Vagina (tissue), 2 donors: ENCODE results near the gene GUCD1. TPM values are rescaled to one million over a fixed set of nuclear protein-coding genes. Genes with fewer than 3 reads are reported as not detected.

Experiments used
- DNase-seq, 2 donors: peaks; one replicate each; pipeline ENCODE4 v3.0.0-alpha.2; 2017; ENCODE audit errors: extremely low spot score in 2 of 2
- H3K27ac ChIP-seq: fragments of 200-600 bp; sonication (generic); one replicate; pipeline ENCODE4 v1.5.1; 2019
- H3K27me3 ChIP-seq: fragments of 200-600 bp; sonication (generic); one replicate; pipeline ENCODE4 v1.5.1; 2019
- H3K36me3 ChIP-seq, 2 donors: fragments of 200-600 bp; sonication (generic); one replicate each; pipeline ENCODE4 v1.5.1; 2017 to 2019
- H3K4me1 ChIP-seq: fragments of 200-600 bp; sonication (generic); one replicate; pipeline ENCODE4 v1.5.1; 2019
- H3K4me3 ChIP-seq, 2 donors: fragments of 200-600 bp; sonication (generic); 1 replicate in 1 of 2; 2 replicates in 1 of 2; pipeline ENCODE4 v1.5.1; 2016 to 2019
- H3K9me3 ChIP-seq: fragments of 200-600 bp; sonication (generic); one replicate; pipeline ENCODE4 v1.5.1; 2019
- CTCF ChIP-seq, 3 experiments: fragments of 450-650 bp in 2 of 3; fragments of 200-600 bp in 1 of 3; sonication (generic) in 1 of 3; IDR thresholded peaks; one replicate each; pipeline ENCODE4 v1.5.1; 2017 to 2019; ENCODE audit warnings: antibody characterized with exemption in 3 of 3, mild to moderate bottlenecking in 2 of 3, moderate library complexity in 2 of 3
- POLR2A ChIP-seq, 2 donors: fragments of 450-650 bp; IDR thresholded peaks; one replicate each; pipeline ENCODE4 v1.6.1; 2017; ENCODE audit warnings: antibody characterized with exemption in 2 of 2, mild to moderate bottlenecking in 2 of 2, moderate library complexity in 2 of 2
- POLR2AphosphoS5 ChIP-seq, 2 donors: sonication (generic); formaldehyde crosslinking; IDR thresholded peaks; one replicate each; pipeline ENCODE4 v1.9.0; 2017; ENCODE audit warnings: antibody characterized with exemption in 2 of 2, mild to moderate bottlenecking in 2 of 2, low read depth in 1 of 2; ENCODE audit not compliant: insufficient read depth in 1 of 2
- intact Hi-C: fragments of 100-400 bp; cut with DNase I; formaldehyde crosslinking; loops from one replicate; pipeline ENCODE4 v1.15.1; 2023
- total RNA-seq: library from RNA; depleted of rRNA; stranded (reverse); fragments of >200 nt; gene quantifications from one replicate; pipeline ENCODE4 v1.2.3, GENCODE V29; 2016

The GUCD1 gene
- total RNA-seq, 1 donor from 2014 or later, result 81.8 TPM

- Histone ChIP-seq H3K27ac (no peak overlapping the region), H3K4me3 (no peak overlapping the region), H3K36me3 (no peaks in the 10 kb centered on the region), H3K27me3 (peaks cover 10% of the 10 kb centered on the region), H3K4me1 (peaks cover 10% of the 10 kb centered on the region), H3K9me3 (no peaks in the 10 kb centered on the region)
- no peak for TF ChIP-seq CTCF (IDR thresholded peaks at IDR 0.05)
- TF ChIP-seq POLR2AphosphoS5 (IDR thresholded peaks at IDR 0.05; ENCODE audit: insufficient read depth in 1 of 2, low read depth in 1 of 2), result no peak
- TF ChIP-seq POLR2A (IDR thresholded peaks at IDR 0.05), result no peak
- no peak for DNase-seq
- intact Hi-C loops, result no loop called here
These were observed 58.7 kb downstream of the GUCD1 start for GRCh38 chr22:24496234-24496633.

GRCh38 chr22:24495365-24495675 is 59.6 kb downstream of the GUCD1 start:
- intact Hi-C loops, result no loop called here

GRCh38 chr22:24494528-24495364 is 60.2 kb downstream of the GUCD1 start, which contains the start of gene UPB1:
Gene UPB1, plus strand, starts transcription at chr22:24495332. Its CDS starts 72 bp downstream, at chr22:24495404.
- no peak within 1 kb of the TSS for H3K27ac ChIP-seq
- no peak within 1 kb of the TSS for H3K4me3 ChIP-seq
- peaks cover 10% of the 10 kb centered on the region for H3K4me1 ChIP-seq
- TF ChIP-seq POLR2AphosphoS5 (IDR thresholded peaks at IDR 0.05; ENCODE audit: insufficient read depth in 1 of 2, low read depth in 1 of 2) (no peak), POLR2A (IDR thresholded peaks at IDR 0.05) (no peak), CTCF (IDR thresholded peaks at IDR 0.05) (no peak)
- H3K36me3 ChIP-seq, result no peaks in the 10 kb centered on the region
- no peaks in the 10 kb centered on the region for H3K9me3 ChIP-seq
- DNase-seq, result no peak
- H3K27me3 ChIP-seq, result peaks cover 10% of the 10 kb centered on the region
- intact Hi-C loops, result no loop called here

More at GRCh38 chr22:24495365-24495675, 59.6 kb downstream of the GUCD1 start:
- Histone ChIP-seq H3K4me1 (peaks cover 10% of the 10 kb centered on the region), H3K27ac (no peak overlapping the region), H3K36me3 (no peaks in the 10 kb centered on the region), H3K9me3 (no peaks in the 10 kb centered on the region), H3K4me3 (no peak overlapping the region), H3K27me3 (peaks cover 10% of the 10 kb centered on the region)
- DNase-seq, result no peak
- TF ChIP-seq CTCF (IDR thresholded peaks at IDR 0.05) (no peak), POLR2A (IDR thresholded peaks at IDR 0.05) (no peak)

- Histone ChIP-seq H3K4me3 (no peak overlapping the region), H3K27ac (no peak overlapping the region), H3K4me1 (peaks cover 10% of the 10 kb centered on the region), H3K27me3 (peaks cover 10% of the 10 kb centered on the region), H3K9me3 (no peaks in the 10 kb centered on the region), H3K36me3 (no peaks in the 10 kb centered on the region)
- TF ChIP-seq POLR2A (IDR thresholded peaks at IDR 0.05) (no peak), POLR2AphosphoS5 (IDR thresholded peaks at IDR 0.05; ENCODE audit: insufficient read depth in 1 of 2, low read depth in 1 of 2) (no peak), CTCF (IDR thresholded peaks at IDR 0.05) (no peak)
- intact Hi-C loops, result no loop called here
- no peak for DNase-seq
These were observed 60.8 kb downstream of the GUCD1 start for GRCh38 chr22:24494167-24494527.

GRCh38 chr22:24492391-24492790 is 62.5 kb downstream of the GUCD1 start:
- intact Hi-C loops, result no loop called here
- TF ChIP-seq CTCF (IDR thresholded peaks at IDR 0.05), result no peak
- TF ChIP-seq POLR2A (IDR thresholded peaks at IDR 0.05), result no peak
- no peak for TF ChIP-seq POLR2AphosphoS5 (IDR thresholded peaks at IDR 0.05; ENCODE audit: insufficient read depth in 1 of 2, low read depth in 1 of 2)
- Histone ChIP-seq H3K27ac (no peak overlapping the region), H3K9me3 (no peaks in the 10 kb centered on the region), H3K36me3 (no peaks in the 10 kb centered on the region), H3K27me3 (peaks cover 10% of the 10 kb centered on the region), H3K4me1 (peaks cover 10% of the 10 kb centered on the region), H3K4me3 (no peak overlapping the region)
- no peak for DNase-seq
